ENCODE data around the gene ABCA2. TPM values are rescaled to one million over a fixed set of nuclear protein-coding genes. Genes with fewer than 3 reads are reported as not detected.

Gene ABCA2
- total RNA-seq, 2 donors from 2014 or later, result 37.2 to 60.5 TPM

- Histone ChIP-seq H3K4me1 (ENCODE audit: control insufficient read depth in 1 of 2, low read depth in 2 of 2) (peaks cover 0 to 10% of the 10 kb centered on the region in 2 donors), H3K27ac (no peak overlapping the region), H3K4me3 (no peak overlapping the region), H3K36me3 (no peaks in the 10 kb centered on the region), H3K9me3 (no peaks in the 10 kb centered on the region), H3K27me3 (replicated peaks; ENCODE audit: insufficient read depth) (no peaks in the 10 kb centered on the region)
- no peak for TF ChIP-seq CTCF (IDR thresholded peaks at IDR 0.05)
- DNase-seq (ENCODE audit: low spot score) (no peak), ATAC-seq (ENCODE audit: insufficient number of reproducible peaks, low FRiP score, low read depth) (no peak)
Measured at GRCh38 chr9:136975644-136976043, 52.4 kb downstream of the ABCA2 start.

- DNase-seq (ENCODE audit: low spot score) (no peak), ATAC-seq (ENCODE audit: insufficient number of reproducible peaks, low FRiP score, low read depth) (no peak)
- H3K27me3 ChIP-seq (replicated peaks; ENCODE audit: insufficient read depth), result no peaks in the 10 kb centered on the region
- TF ChIP-seq CTCF (IDR thresholded peaks at IDR 0.05), result no peak
- H3K36me3 ChIP-seq, result no peaks in the 10 kb centered on the region
- no peak overlapping the region for H3K4me3 ChIP-seq
- no peak overlapping the region for H3K27ac ChIP-seq
- H3K9me3 ChIP-seq, result no peaks in the 10 kb centered on the region
- peaks cover 0 to 10% of the 10 kb centered on the region in 2 donors for H3K4me1 ChIP-seq (ENCODE audit: control insufficient read depth in 1 of 2, low read depth in 2 of 2)
Measured at GRCh38 chr9:136974817-136975535, 53.1 kb downstream of the ABCA2 start.

- H3K9me3 ChIP-seq, result no peaks in the 10 kb centered on the region
- no peak overlapping the region for H3K4me3 ChIP-seq
- no peaks in the 10 kb centered on the region for H3K27me3 ChIP-seq (replicated peaks; ENCODE audit: insufficient read depth)
- no peaks in the 10 kb centered on the region for H3K36me3 ChIP-seq
- no peak for TF ChIP-seq CTCF (IDR thresholded peaks at IDR 0.05)
- H3K4me1 ChIP-seq (ENCODE audit: control insufficient read depth in 1 of 2, low read depth in 2 of 2), result peaks cover 0 to 10% of the 10 kb centered on the region in 2 donors
- DNase-seq (ENCODE audit: low spot score) (no peak), ATAC-seq (ENCODE audit: insufficient number of reproducible peaks, low FRiP score, low read depth) (no peak)
- H3K27ac ChIP-seq, result no peak overlapping the region
Measured at GRCh38 chr9:136973618-136974617, 54.1 kb downstream of the ABCA2 start.

GRCh38 chr9:136972743-136973142, 55.3 kb downstream of the ABCA2 start:
- Histone ChIP-seq H3K9me3 (no peaks in the 10 kb centered on the region), H3K27me3 (replicated peaks; ENCODE audit: insufficient read depth) (no peaks in the 10 kb centered on the region), H3K36me3 (no peaks in the 10 kb centered on the region), H3K4me1 (ENCODE audit: control insufficient read depth in 1 of 2, low read depth in 2 of 2) (peaks cover 0 to 5% of the 10 kb centered on the region in 2 donors), H3K4me3 (no peak overlapping the region), H3K27ac (no peak overlapping the region)
- DNase-seq (ENCODE audit: low spot score) (no peak), ATAC-seq (ENCODE audit: insufficient number of reproducible peaks, low FRiP score, low read depth) (no peak)
- TF ChIP-seq CTCF (IDR thresholded peaks at IDR 0.05), result no peak

GRCh38 chr9:136972335-136972734, 55.7 kb downstream of the ABCA2 start:
- Histone ChIP-seq H3K4me3 (no peak overlapping the region), H3K36me3 (no peaks in the 10 kb centered on the region), H3K4me1 (ENCODE audit: control insufficient read depth in 1 of 2, low read depth in 2 of 2) (peaks cover 0 to under 1% of the 10 kb centered on the region in 2 donors), H3K27ac (no peak overlapping the region), H3K9me3 (no peaks in the 10 kb centered on the region), H3K27me3 (replicated peaks; ENCODE audit: insufficient read depth) (no peaks in the 10 kb centered on the region)
- ATAC-seq (ENCODE audit: insufficient number of reproducible peaks, low FRiP score, low read depth) (no peak), DNase-seq (ENCODE audit: low spot score) (no peak)
- no peak for TF ChIP-seq CTCF (IDR thresholded peaks at IDR 0.05)

All from thoracic aorta (tissue), 2 donors.